ENCODE data around the gene METTL1.

Gene METTL1

GRCh38 chr12:57754411-57755193 lies 17.3 kb downstream of the METTL1 start, which contains the start of gene MARCHF9:
MARCHF9 (plus strand) TSS chr12:57755103; CDS start chr12:57755529, 426 bp downstream.
- no peak for DNase-seq (ENCODE audit: low read depth, low spot score)

- DNase-seq (ENCODE audit: low read depth, low spot score), result no peak
These were observed 18.1 kb downstream of the METTL1 start for GRCh38 chr12:57753756-57754337.

- no peak for DNase-seq (ENCODE audit: low read depth, low spot score)
These were observed 19.3 kb downstream of the METTL1 start for GRCh38 chr12:57752668-57753000.

GRCh38 chr12:57751788-57752667 lies 19.9 kb downstream of the METTL1 start, which contains the start of gene CDK4:
CDK4 (minus strand) TSS chr12:57752310; CDS start chr12:57751717, 593 bp downstream.
- peak; percentile 99 for DNase-seq (ENCODE audit: low read depth, low spot score)

- no peak for DNase-seq (ENCODE audit: low read depth, low spot score)
These were observed 20.5 kb downstream of the METTL1 start for GRCh38 chr12:57751432-57751787.

- no peak for DNase-seq (ENCODE audit: low read depth, low spot score)
These were observed 21.1 kb downstream of the METTL1 start for GRCh38 chr12:57750561-57751431.

- DNase-seq (ENCODE audit: low read depth, low spot score), result no peak
These were observed 22.8 kb downstream of the METTL1 start for GRCh38 chr12:57749061-57749460.

- DNase-seq (ENCODE audit: low read depth, low spot score), result no peak
These were observed 25.9 kb downstream of the METTL1 start for GRCh38 chr12:57746025-57746424.

GRCh38 chr12:57745485-57745881 lies 26.4 kb downstream of the METTL1 start:
- no peak for DNase-seq (ENCODE audit: low read depth, low spot score)

GRCh38 chr12:57744777-57745484 lies 27.0 kb downstream of the METTL1 start, which contains the start of gene TSPAN31:
TSPAN31 (plus strand) TSS chr12:57745039; CDS start chr12:57745155, 116 bp downstream.
- peak; percentile 92 for DNase-seq (ENCODE audit: low read depth, low spot score)

- DNase-seq (ENCODE audit: low read depth, low spot score), result no peak
These were observed 27.6 kb downstream of the METTL1 start for GRCh38 chr12:57744194-57744776.

GRCh38 chr12:57743769-57744168 lies 28.1 kb downstream of the METTL1 start:
- DNase-seq (ENCODE audit: low read depth, low spot score), result no peak

GRCh38 chr12:57741844-57742738 lies 29.8 kb downstream of the METTL1 start:
- DNase-seq (ENCODE audit: low read depth, low spot score), result no peak

- DNase-seq (ENCODE audit: low read depth, low spot score), result no peak
These were observed 30.5 kb downstream of the METTL1 start for GRCh38 chr12:57741413-57741789.

- DNase-seq (ENCODE audit: low read depth, low spot score), result no peak
These were observed 31.1 kb downstream of the METTL1 start for GRCh38 chr12:57740656-57741412.

- DNase-seq (ENCODE audit: low read depth, low spot score), result no peak
These were observed 31.9 kb downstream of the METTL1 start for GRCh38 chr12:57739914-57740538.

GRCh38 chr12:57739387-57739786 lies 32.5 kb downstream of the METTL1 start:
- DNase-seq (ENCODE audit: low read depth, low spot score), result no peak

- no peak for DNase-seq (ENCODE audit: low read depth, low spot score)
These were observed 33.2 kb downstream of the METTL1 start, which contains the start of gene AGAP2 for GRCh38 chr12:57738661-57739237. AGAP2 (minus strand) TSS chr12:57738742; CDS start chr12:57738246, 496 bp downstream.
